Stimulated activated CD4-positive, alpha-beta T cell treated with anti-CD3 and anti-CD28 coated beads, Interleukin-15, amount 100 ng/mL, for 48 hours (primary cell): ENCODE measurements around the gene MEPE.
"Not testable (repeated sequence)": the region's sequence is repeated elsewhere in the genome, so short reads cannot be mapped to it uniquely, and the experiment has no call there.

Experiments used
- DNase-seq, 2 donors: peaks; one replicate each; pipeline ENCODE4 v3.0.0-alpha.2; 2020; ENCODE audit warnings: low read depth in 2 of 2

MEPE gene

DNA sequence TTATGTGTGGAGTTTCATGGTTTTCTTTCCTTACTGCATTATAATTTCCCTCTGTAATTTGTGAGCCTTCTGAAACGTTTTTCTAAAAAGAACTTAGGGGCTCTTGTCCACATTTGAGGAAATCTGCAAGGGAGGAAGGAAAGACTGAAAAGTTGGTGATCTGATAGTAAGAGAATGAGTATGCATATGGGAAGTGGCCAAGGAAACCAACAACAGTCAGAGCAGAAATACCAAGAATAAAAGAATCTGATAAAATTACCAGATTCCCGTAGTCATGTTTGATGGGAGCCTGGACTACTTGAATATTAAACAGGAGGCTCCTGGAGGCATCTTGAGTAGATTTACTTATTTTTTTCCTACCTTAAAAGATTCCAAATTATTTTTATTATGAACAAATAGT lies 50.1 kb downstream of the MEPE start:
- DNase-seq: no peak

DNA sequence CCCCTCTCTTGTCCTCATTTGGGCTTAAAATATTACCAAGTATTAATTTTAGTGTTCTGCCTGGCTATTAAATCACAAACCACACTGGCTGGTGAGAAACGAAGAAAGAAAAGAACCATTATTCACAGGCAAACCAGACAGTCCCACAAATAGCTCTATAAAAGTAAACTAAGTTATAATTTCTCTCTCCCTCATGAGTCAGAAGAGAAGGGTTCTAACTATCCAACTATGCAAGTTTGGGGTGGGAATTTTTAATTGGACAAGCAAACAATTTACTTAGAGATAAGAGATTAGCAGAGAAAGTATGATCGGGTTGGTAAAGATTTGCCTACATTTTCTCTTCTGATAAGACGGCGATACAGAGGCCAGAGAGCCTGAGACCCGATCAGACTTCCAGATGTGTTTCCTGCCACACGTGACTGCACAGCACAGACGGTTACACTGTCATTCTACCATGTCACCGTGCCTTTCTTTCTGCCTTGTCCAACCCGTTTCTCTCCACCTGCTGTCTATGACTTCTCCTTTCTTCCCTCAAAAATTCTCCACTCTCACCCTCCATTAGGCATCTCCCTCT lies 52.3 kb downstream of the MEPE start:
- DNase-seq: no peak

DNA sequence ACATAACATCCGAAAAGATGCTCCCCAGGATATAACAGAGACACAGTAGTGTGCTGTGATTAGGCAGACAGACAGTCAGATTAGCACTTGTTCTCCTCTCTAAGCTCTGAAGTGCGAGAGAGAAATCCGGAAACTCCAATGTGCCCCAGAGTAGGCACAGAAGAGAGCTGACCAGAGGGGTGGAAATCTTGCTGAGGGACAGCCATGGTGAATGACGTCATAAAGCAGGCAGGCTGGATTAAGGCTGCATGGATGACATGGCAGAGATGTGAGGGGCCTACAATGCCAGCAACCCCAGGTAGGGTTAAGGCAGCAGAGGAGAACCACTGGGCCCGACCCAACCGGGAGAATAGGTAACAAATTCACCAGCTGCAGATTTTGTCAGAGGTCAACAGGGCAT lies 53.3 kb downstream of the MEPE start:
- DNase-seq: no peak

DNA sequence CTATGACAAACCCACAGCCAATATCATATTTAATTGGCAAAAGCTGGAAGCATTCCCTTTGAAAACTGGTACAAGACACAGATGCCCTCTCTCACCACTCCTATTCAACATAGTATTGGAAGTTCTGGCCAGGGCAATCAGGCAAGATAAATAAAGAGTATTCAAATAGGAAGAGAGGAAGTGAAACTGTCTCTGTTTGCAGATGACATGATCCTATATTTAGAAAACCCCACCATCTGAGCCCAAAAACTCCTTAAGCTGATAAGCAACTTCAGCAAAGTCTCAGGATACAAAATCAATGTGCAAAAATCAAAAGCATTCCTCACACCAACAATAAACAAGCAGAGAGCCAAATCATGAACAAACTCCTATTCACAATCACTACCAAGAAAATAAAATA lies 58.0 kb downstream of the MEPE start:
- not testable (repeated sequence) for DNase-seq

DNA sequence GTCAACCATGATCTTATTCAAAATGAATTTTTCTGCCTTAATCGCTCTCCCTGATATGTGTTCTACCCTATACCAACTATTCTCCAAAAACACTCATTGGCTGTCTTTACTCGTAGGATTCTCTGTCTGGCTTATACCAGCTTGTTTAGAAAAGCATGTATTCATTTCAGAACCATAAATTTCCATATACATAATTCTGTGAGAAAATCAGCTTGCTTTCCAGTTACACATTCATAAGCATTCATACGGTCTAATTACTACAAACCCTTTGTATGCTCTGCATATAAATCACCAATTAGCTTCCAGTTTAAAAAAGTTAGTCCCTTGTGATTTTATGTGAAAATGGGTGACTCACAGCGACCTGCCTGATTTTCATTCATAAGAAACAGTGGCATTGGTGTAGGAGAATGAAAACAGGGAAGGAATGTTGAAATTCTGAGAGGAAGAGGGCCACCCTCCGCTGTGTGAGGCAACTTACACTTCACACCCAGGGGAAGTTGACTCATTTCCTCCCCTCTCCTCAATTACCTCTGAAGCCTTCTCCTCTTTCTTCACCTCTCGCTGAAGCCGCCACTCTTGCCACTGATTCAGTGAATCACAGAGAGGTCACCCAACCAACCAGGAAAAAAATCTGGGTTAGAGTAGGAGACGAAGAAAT lies 63.3 kb downstream of the MEPE start:
- DNase-seq: peak in 1 of 2 donors; percentile 1
